HepG2 (cell line): ENCODE results near the gene IFI35. TPM values are rescaled to one million over a fixed set of nuclear protein-coding genes. Genes with fewer than 3 reads are reported as not detected.

Experiments used
- CEBPB ChIP-seq: IDR thresholded peaks from 2 replicates; pipeline ENCODE4 v1.6.1; 2011; ENCODE audit warnings: low read depth, low read length, improper control_type of control experiment, borderline replicate concordance
- ELF4 ChIP-seq: sonication (generic); formaldehyde crosslinking; IDR thresholded peaks from 2 replicates; pipeline ENCODE4 v1.5.0; 2020; ENCODE audit warnings: missing genetic modification reagents, mild to moderate bottlenecking, moderate library complexity, borderline replicate concordance
- FOXA3 ChIP-seq: IDR thresholded peaks from 2 replicates; pipeline ENCODE4 v1.6.1; 2016; ENCODE audit warnings: missing genetic modification reagents, missing compliant biosample characterization
- FOXP1 ChIP-seq, 2 experiments: fragments of 450-650 bp in 1 of 2; IDR thresholded peaks; 2 replicates each; pipeline ENCODE4 v1.6.1; 2017 to 2018; ENCODE audit warnings: antibody characterized with exemption in 1 of 2
- FOXP4 ChIP-seq: sonication (generic); formaldehyde crosslinking; IDR thresholded peaks from 2 replicates; pipeline ENCODE4 v1.4.0; 2020; ENCODE audit warnings: missing genetic modification reagents
- GATAD2A ChIP-seq: IDR thresholded peaks from 2 replicates; pipeline ENCODE4 v1.6.1; 2016
- HOXA3 ChIP-seq: sonication (generic); formaldehyde crosslinking; IDR thresholded peaks from 2 replicates; pipeline ENCODE4 v1.5.0; 2020; ENCODE audit warnings: missing genetic modification reagents
- NR2F2 ChIP-seq: IDR thresholded peaks from 2 replicates; pipeline ENCODE4 v1.6.1; 2012; ENCODE audit warnings: low read depth, inconsistent platforms, borderline replicate concordance
- SALL1 ChIP-seq: sonication (generic); formaldehyde crosslinking; IDR thresholded peaks from 2 replicates; pipeline ENCODE4 v1.8.0; 2022; ENCODE audit warnings: mild to moderate bottlenecking, missing genetic modification reagents
- SP4 ChIP-seq: sonication (generic); formaldehyde crosslinking; IDR thresholded peaks from 2 replicates; pipeline ENCODE4 v1.8.1; 2023; ENCODE audit warnings: mild to moderate bottlenecking, missing genetic modification reagents
- TBX2 ChIP-seq: sonication (generic); formaldehyde crosslinking; IDR thresholded peaks from 2 replicates; pipeline ENCODE4 v1.5.0; 2020; ENCODE audit warnings: missing genetic modification reagents, mild to moderate bottlenecking, borderline replicate concordance
- TCF7 ChIP-seq: sonication (generic); IDR thresholded peaks from 2 replicates; pipeline ENCODE4 v1.6.1; 2016; ENCODE audit warnings: antibody characterized with exemption, low read depth
- ZFX ChIP-seq: sonication (generic); formaldehyde crosslinking; IDR thresholded peaks from 2 replicates; pipeline ENCODE4 v1.4.0; 2020; ENCODE audit warnings: mild to moderate bottlenecking, low read depth, missing genetic modification reagents, moderate library complexity
- ZNF180 ChIP-seq: sonication (generic); formaldehyde crosslinking; IDR thresholded peaks from 2 replicates; pipeline ENCODE4 v1.4.0; 2020; ENCODE audit warnings: low read depth, missing genetic modification reagents, borderline replicate concordance
- ZNF292 ChIP-seq: sonication (generic); formaldehyde crosslinking; IDR thresholded peaks from 2 replicates; pipeline ENCODE4 v1.8.1; 2022; ENCODE audit warnings: mild to moderate bottlenecking, low read depth, missing genetic modification reagents, borderline replicate concordance
- ZNF44 ChIP-seq: sonication (generic); formaldehyde crosslinking; IDR thresholded peaks from 2 replicates; pipeline ENCODE4 v1.5.1; 2020; ENCODE audit warnings: mild to moderate bottlenecking, missing genetic modification reagents
- polyA plus RNA-seq, 8 experiments: library from polyadenylated mRNA; depleted of rRNA in 3 of 8; stranded (reverse) in 7 of 8; unstranded in 1 of 8; fragments of >200 nt; fragmentation: Illumina TruSeq in 4 of 8; extraction: Trizol in 4 of 8; gene quantifications; 2 replicates each; pipeline versions ENCODE4 v1.2.1 to v1.2.3, GENCODE V29; 2011 to 2016; ENCODE audit warnings: low read depth in 4 of 8, missing spikeins in 1 of 8, mixed read lengths in 1 of 8; ENCODE audit not compliant: insufficient read depth in 1 of 8
- total RNA-seq, 5 experiments: library from RNA; depleted of rRNA; stranded (reverse); fragments of >200 nt; fragmentation: Illumina TruSeq; extraction: Trizol; gene quantifications; 2 replicates each; pipeline ENCODE4 v1.2.3, GENCODE V29; 2016; ENCODE audit warnings: low read depth in 1 of 5
- TF ChIP-seq, protein P1 (sequence below): IDR thresholded peaks from 2 replicates; pipeline ENCODE4 v1.6.1; 2012; ENCODE audit warnings: low read depth, low read length, improper control_type of control experiment
- TF ChIP-seq, protein P2 (sequence below): sonication (generic); formaldehyde crosslinking; IDR thresholded peaks from 2 replicates; pipeline ENCODE4 v1.5.0; 2020; ENCODE audit warnings: mild to moderate bottlenecking, missing genetic modification reagents

Gene IFI35
- total and polyA plus RNA-seq, 2 of the 13 experiments (the other 11 are each of a cell fraction or from before 2014, with no cell fraction given) = 28.9 to 38.1 TPM

DNA sequence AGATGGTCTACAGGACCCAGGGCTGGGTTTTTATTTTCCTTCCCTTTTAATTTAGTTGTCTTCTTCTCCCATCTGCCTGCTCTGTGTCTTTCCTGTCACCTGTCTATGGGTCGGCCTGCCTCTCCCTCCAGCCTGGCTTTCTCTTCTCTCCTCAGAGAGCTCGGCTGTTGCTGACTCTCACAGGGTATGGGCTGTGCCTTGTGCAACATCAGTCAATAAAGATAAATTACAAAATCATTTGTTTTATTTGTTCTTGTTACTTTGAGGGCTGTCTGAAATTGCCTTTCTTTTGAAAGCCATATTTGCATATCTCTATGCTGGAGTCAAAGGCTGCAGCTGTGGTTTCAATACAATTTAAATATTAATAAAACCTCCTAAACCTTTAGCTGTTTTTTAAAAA lies 34.1 kb downstream of the IFI35 start (continued):
- TF ChIP-seq FOXP1 (IDR thresholded peaks at IDR 0.05) (no peak), FOXP1 (CRISPR knock-in tag; IDR thresholded peaks at IDR 0.05) (peak; percentile 55; the same call in 1 of the 2 replicates), FOXA3 (peak; percentile 63), ZNF180 (CRISPR knock-in tag) (no peak), CEBPB (peak; percentile 95), TCF7 (peak; percentile 60; the same call in 1 of the 2 replicates), TBX2 (CRISPR knock-in tag) (0 out of 2 replicates have a peak, but pooled peaks have one; percentile 12), FOXP4 (CRISPR knock-in tag) (peak; percentile 37; the same call in 1 of the 2 replicates), ZNF44 (no peak), ZNF292 (peak; percentile 58; the same call in 1 of the 2 replicates), GATAD2A (peak; percentile 69), SP4 (0 out of 2 replicates have a peak, but pooled peaks have one; percentile 24), ELF4 (no peak), HOXA3 (CRISPR knock-in tag) (0 out of 2 replicates have a peak, but pooled peaks have one; percentile 17), SALL1 (CRISPR knock-in tag) (peak; percentile 29; the same call in 1 of the 2 replicates), ZFX (no peak), NR2F2 (peak; percentile 68; the same call in 1 of the 2 replicates)
- TF ChIP-seq, protein P1, sequence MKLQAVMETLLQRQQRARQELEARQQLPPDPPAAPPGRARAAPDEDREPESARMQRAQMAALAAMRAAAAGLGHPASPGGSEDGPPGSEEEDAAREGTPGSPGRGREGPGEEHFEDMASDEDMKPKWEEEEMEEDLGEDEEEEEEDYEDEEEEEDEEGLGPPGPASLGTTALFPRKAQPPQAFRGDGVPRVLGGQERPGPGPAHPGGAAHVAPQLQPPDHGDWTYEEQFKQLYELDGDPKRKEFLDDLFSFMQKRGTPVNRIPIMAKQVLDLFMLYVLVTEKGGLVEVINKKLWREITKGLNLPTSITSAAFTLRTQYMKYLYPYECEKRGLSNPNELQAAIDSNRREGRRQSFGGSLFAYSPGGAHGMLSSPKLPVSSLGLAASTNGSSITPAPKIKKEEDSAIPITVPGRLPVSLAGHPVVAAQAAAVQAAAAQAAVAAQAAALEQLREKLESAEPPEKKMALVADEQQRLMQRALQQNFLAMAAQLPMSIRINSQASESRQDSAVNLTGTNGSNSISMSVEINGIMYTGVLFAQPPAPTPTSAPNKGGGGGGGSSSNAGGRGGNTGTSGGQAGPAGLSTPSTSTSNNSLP = peak; percentile 86
- TF ChIP-seq, protein P2, sequence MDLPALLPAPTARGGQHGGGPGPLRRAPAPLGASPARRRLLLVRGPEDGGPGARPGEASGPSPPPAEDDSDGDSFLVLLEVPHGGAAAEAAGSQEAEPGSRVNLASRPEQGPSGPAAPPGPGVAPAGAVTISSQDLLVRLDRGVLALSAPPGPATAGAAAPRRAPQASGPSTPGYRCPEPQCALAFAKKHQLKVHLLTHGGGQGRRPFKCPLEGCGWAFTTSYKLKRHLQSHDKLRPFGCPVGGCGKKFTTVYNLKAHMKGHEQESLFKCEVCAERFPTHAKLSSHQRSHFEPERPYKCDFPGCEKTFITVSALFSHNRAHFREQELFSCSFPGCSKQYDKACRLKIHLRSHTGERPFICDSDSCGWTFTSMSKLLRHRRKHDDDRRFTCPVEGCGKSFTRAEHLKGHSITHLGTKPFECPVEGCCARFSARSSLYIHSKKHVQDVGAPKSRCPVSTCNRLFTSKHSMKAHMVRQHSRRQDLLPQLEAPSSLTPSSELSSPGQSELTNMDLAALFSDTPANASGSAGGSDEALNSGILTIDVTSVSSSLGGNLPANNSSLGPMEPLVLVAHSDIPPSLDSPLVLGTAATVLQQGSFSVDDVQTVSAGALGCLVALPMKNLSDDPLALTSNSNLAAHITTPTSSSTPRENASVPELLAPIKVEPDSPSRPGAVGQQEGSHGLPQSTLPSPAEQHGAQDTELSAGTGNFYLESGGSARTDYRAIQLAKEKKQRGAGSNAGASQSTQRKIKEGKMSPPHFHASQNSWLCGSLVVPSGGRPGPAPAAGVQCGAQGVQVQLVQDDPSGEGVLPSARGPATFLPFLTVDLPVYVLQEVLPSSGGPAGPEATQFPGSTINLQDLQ = peak; percentile 43; the same call in 1 of the 2 replicates
